Liver (tissue), 9 donors: ENCODE results near the gene IFT80. TPM values are rescaled to one million over a fixed set of nuclear protein-coding genes. Genes with fewer than 3 reads are reported as not detected.

Experiments used
- DNase-seq: peaks from one replicate; pipeline ENCODE4 v3.0.0-alpha.2; 2017; ENCODE audit warnings: low spot score
- H3K27ac ChIP-seq, 2 donors: one replicate each; pipeline ENCODE4 v1.7.0; 2013; ENCODE audit warnings: inconsistent platforms in 2 of 2, low read length in 2 of 2, control low read depth in 1 of 2, low read depth in 1 of 2, mild to moderate bottlenecking in 1 of 2
- H3K27me3 ChIP-seq, 4 donors: one replicate each; pipeline versions ENCODE4 v1.6.1 to v1.7.0; 2013; ENCODE audit warnings: low read length in 3 of 4, inconsistent platforms in 1 of 4, mild to moderate bottlenecking in 1 of 4, moderate library complexity in 1 of 4; ENCODE audit not compliant: control insufficient read depth in 4 of 4, insufficient read depth in 4 of 4
- H3K36me3 ChIP-seq, 4 donors: one replicate each; pipeline versions ENCODE4 v1.6.1 to v1.7.0; 2013; ENCODE audit warnings: low read length in 3 of 4, mild to moderate bottlenecking in 3 of 4, low read depth in 1 of 4, moderate library complexity in 1 of 4; ENCODE audit not compliant: control insufficient read depth in 4 of 4, insufficient read depth in 3 of 4
- H3K4me1 ChIP-seq, 4 donors: one replicate each; pipeline versions ENCODE4 v1.6.1 to v1.7.0; 2013; ENCODE audit warnings: low read length in 3 of 4, mild to moderate bottlenecking in 3 of 4, moderate library complexity in 1 of 4; ENCODE audit not compliant: control insufficient read depth in 4 of 4, insufficient read depth in 4 of 4
- H3K4me3 ChIP-seq, 3 donors: one replicate each; pipeline versions ENCODE4 v1.6.1 to v1.7.0; 2013; ENCODE audit warnings: low read length in 3 of 3, control low read depth in 1 of 3, low read depth in 1 of 3, mild to moderate bottlenecking in 1 of 3
- H3K9ac ChIP-seq, 2 donors: one replicate each; pipeline ENCODE4 v1.7.0; 2013; ENCODE audit warnings: low read length in 2 of 2, mild to moderate bottlenecking in 2 of 2, moderate library complexity in 2 of 2, control low read depth in 1 of 2, low read depth in 1 of 2
- H3K9me3 ChIP-seq, 4 donors: one replicate each; pipeline versions ENCODE4 v1.6.1 to v1.7.0; 2013; ENCODE audit warnings: low read length in 3 of 4; ENCODE audit not compliant: control insufficient read depth in 4 of 4
- EGR1 ChIP-seq, 2 donors: IDR thresholded peaks; 2 replicates each; pipeline ENCODE4 v1.6.1; 2016 to 2018; ENCODE audit warnings: antibody characterized with exemption in 2 of 2, low read depth in 2 of 2
- FOXA1 ChIP-seq: IDR thresholded peaks from 2 replicates; pipeline ENCODE4 v1.6.1; 2016; ENCODE audit warnings: antibody characterized with exemption
- FOXA2 ChIP-seq: IDR thresholded peaks from 2 replicates; pipeline ENCODE4 v1.6.1; 2016; ENCODE audit warnings: antibody characterized with exemption
- GABPA ChIP-seq, 2 donors: IDR thresholded peaks in 1 of 2; conservative IDR thresholded peaks in 1 of 2; 2 replicates each; pipeline ENCODE4 v1.6.1; 2016; ENCODE audit warnings: antibody characterized with exemption in 2 of 2, mild to moderate bottlenecking in 1 of 2, moderate library complexity in 1 of 2
- HNF4A ChIP-seq, 2 donors: conservative IDR thresholded peaks; 2 replicates each; pipeline ENCODE4 v1.6.1; 2016; ENCODE audit warnings: antibody characterized with exemption in 2 of 2, mild to moderate bottlenecking in 2 of 2
- HNF4G ChIP-seq: IDR thresholded peaks from 2 replicates; pipeline ENCODE4 v1.6.1; 2016; ENCODE audit warnings: antibody characterized with exemption
- JUND ChIP-seq, 2 donors: IDR thresholded peaks; 2 replicates each; pipeline ENCODE4 v1.6.1; 2016; ENCODE audit warnings: antibody characterized with exemption in 2 of 2
- NR2F2 ChIP-seq: IDR thresholded peaks from 2 replicates; pipeline ENCODE4 v1.6.1; 2016; ENCODE audit warnings: antibody characterized with exemption
- RAD21 ChIP-seq, 2 donors: IDR thresholded peaks; 2 replicates each; pipeline ENCODE4 v1.6.1; 2016; ENCODE audit warnings: antibody characterized with exemption in 2 of 2, mild to moderate bottlenecking in 2 of 2
- RXRA ChIP-seq, 2 donors: IDR thresholded peaks; 2 replicates each; pipeline ENCODE4 v1.6.1; 2017 to 2018; ENCODE audit warnings: antibody characterized with exemption in 2 of 2, mild to moderate bottlenecking in 1 of 2
- SP1 ChIP-seq: IDR thresholded peaks from 2 replicates; pipeline ENCODE4 v1.6.1; 2018; ENCODE audit warnings: antibody characterized with exemption, mild to moderate bottlenecking
- TAF1 ChIP-seq: conservative IDR thresholded peaks from 2 replicates; pipeline ENCODE4 v1.6.1; 2016; ENCODE audit warnings: antibody characterized with exemption, mild to moderate bottlenecking
- YY1 ChIP-seq: IDR thresholded peaks from 2 replicates; pipeline ENCODE4 v1.6.1; 2016; ENCODE audit warnings: antibody characterized with exemption, mild to moderate bottlenecking
- WGBS: extraction: QIAGEN DNeasy Blood & Tissue Kit; methylation state at CpG from one replicate; pipeline ENCODE4 v1.1.7; 2013; 5-methylcytosine and 5-hydroxymethylcytosine counted together
- polyA plus RNA-seq, 2 donors: library from polyadenylated mRNA; stranded (reverse) in 1 of 2; unstranded in 1 of 2; fragments of 200-250 nt in 1 of 2; fragments of >200 nt in 1 of 2; fragmentation: Nextera tagmentation in 1 of 2; extraction: Ambion mirVana in 1 of 2; gene quantifications; one replicate each; pipeline versions ENCODE4 v1.2.1 to v1.2.3, GENCODE V29; 2013 to 2015
- total RNA-seq, 2 donors: library from RNA; depleted of rRNA; stranded (reverse); fragments of >200 nt; gene quantifications; one replicate each; pipeline ENCODE4 v1.2.3, GENCODE V29; 2014
- TF ChIP-seq, protein P1 (sequence below): IDR thresholded peaks from 2 replicates; pipeline ENCODE4 v1.6.1; 2016; ENCODE audit warnings: antibody characterized with exemption
- TF ChIP-seq, protein P2 (sequence below): fragments of 150-350 bp; IDR thresholded peaks from 2 replicates; pipeline ENCODE4 v1.5.1; 2017; ENCODE audit warnings: improper control_type of control experiment, low read depth, low read length; ENCODE audit not compliant: missing input control
- TF ChIP-seq, protein P3 (sequence below): IDR thresholded peaks from 2 replicates; pipeline ENCODE4 v1.6.1; 2016; ENCODE audit warnings: antibody characterized with exemption
- TF ChIP-seq, protein P4 (sequence below): IDR thresholded peaks from 2 replicates; pipeline ENCODE4 v1.6.1; 2016; ENCODE audit warnings: antibody characterized with exemption, mild to moderate bottlenecking
- TF ChIP-seq, protein P5 (sequence below): IDR thresholded peaks from 2 replicates; pipeline ENCODE4 v1.6.1; 2016; ENCODE audit warnings: antibody characterized with exemption
- donor health status: healthy.
- donor health status: healthy.
- donor health status: healthy.
- donor health status: healthy.
- donor health status: healthy.

The IFT80 gene
- total and polyA plus RNA-seq, 4 donors: 3.5 to 15.7 (median 8.3) TPM

DNA sequence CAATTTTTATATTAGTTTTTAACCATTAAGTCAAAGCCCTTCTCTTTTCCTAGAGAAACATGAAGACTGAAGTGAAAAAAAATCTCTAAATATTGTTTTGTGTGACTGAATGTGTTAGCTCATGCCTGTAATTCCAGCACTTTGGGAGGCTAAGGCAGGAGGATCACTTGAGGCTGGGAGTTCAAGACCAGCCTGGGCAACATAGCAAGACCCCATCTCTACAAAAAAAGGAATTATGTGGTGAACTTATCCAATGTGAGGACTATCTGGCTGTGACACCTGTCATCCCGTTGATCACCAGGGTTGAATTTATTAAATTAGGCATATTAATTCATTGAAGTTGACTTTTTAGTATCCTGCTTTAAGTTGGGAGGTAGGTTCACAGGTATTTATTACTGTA, 13.5 kb upstream of the IFT80 start:
- Histone ChIP-seq H3K4me1 (no peaks in the 10 kb centered on the region), H3K4me3 (no peak overlapping the region), H3K36me3 (peaks cover 0 to 10% (median 6%) of the 10 kb centered on the region in 4 donors), H3K9ac (no peak overlapping the region), H3K9me3 (no peaks in the 10 kb centered on the region), H3K27ac (no peak overlapping the region), H3K27me3 (no peaks in the 10 kb centered on the region)
- 87% methylated on average over 1 of the region's 1 CpG for WGBS
- TF ChIP-seq NR2F2 (no peak), SP1 (no peak), FOXA1 (no peak), TAF1 (no peak), FOXA2 (no peak), EGR1 (IDR thresholded peaks at IDR 0.05; ENCODE audit: low read depth in 2 of 2) (no peak), JUND (IDR thresholded peaks at IDR 0.05) (no peak), YY1 (no peak), RAD21 (IDR thresholded peaks at IDR 0.05) (no peak), HNF4G (no peak), RXRA (IDR thresholded peaks at IDR 0.05) (no peak), HNF4A (conservative IDR thresholded peaks at IDR 0.05) (no peak), GABPA (IDR thresholded peaks at IDR 0.05 in 1 of 2, conservative IDR thresholded peaks at IDR 0.05 in 1 of 2) (no peak)
- TF ChIP-seq, protein P1, sequence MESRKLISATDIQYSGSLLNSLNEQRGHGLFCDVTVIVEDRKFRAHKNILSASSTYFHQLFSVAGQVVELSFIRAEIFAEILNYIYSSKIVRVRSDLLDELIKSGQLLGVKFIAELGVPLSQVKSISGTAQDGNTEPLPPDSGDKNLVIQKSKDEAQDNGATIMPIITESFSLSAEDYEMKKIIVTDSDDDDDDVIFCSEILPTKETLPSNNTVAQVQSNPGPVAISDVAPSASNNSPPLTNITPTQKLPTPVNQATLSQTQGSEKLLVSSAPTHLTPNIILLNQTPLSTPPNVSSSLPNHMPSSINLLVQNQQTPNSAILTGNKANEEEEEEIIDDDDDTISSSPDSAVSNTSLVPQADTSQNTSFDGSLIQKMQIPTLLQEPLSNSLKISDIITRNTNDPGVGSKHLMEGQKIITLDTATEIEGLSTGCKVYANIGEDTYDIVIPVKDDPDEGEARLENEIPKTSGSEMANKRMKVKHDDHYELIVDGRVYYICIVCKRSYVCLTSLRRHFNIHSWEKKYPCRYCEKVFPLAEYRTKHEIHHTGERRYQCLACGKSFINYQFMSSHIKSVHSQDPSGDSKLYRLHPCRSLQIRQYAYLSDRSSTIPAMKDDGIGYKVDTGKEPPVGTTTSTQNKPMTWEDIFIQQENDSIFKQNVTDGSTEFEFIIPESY: no peak
- TF ChIP-seq, protein P2, sequence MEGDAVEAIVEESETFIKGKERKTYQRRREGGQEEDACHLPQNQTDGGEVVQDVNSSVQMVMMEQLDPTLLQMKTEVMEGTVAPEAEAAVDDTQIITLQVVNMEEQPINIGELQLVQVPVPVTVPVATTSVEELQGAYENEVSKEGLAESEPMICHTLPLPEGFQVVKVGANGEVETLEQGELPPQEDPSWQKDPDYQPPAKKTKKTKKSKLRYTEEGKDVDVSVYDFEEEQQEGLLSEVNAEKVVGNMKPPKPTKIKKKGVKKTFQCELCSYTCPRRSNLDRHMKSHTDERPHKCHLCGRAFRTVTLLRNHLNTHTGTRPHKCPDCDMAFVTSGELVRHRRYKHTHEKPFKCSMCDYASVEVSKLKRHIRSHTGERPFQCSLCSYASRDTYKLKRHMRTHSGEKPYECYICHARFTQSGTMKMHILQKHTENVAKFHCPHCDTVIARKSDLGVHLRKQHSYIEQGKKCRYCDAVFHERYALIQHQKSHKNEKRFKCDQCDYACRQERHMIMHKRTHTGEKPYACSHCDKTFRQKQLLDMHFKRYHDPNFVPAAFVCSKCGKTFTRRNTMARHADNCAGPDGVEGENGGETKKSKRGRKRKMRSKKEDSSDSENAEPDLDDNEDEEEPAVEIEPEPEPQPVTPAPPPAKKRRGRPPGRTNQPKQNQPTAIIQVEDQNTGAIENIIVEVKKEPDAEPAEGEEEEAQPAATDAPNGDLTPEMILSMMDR: no peak
- TF ChIP-seq, protein P3, sequence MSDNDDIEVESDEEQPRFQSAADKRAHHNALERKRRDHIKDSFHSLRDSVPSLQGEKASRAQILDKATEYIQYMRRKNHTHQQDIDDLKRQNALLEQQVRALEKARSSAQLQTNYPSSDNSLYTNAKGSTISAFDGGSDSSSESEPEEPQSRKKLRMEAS: no peak
- TF ChIP-seq, protein P4, sequence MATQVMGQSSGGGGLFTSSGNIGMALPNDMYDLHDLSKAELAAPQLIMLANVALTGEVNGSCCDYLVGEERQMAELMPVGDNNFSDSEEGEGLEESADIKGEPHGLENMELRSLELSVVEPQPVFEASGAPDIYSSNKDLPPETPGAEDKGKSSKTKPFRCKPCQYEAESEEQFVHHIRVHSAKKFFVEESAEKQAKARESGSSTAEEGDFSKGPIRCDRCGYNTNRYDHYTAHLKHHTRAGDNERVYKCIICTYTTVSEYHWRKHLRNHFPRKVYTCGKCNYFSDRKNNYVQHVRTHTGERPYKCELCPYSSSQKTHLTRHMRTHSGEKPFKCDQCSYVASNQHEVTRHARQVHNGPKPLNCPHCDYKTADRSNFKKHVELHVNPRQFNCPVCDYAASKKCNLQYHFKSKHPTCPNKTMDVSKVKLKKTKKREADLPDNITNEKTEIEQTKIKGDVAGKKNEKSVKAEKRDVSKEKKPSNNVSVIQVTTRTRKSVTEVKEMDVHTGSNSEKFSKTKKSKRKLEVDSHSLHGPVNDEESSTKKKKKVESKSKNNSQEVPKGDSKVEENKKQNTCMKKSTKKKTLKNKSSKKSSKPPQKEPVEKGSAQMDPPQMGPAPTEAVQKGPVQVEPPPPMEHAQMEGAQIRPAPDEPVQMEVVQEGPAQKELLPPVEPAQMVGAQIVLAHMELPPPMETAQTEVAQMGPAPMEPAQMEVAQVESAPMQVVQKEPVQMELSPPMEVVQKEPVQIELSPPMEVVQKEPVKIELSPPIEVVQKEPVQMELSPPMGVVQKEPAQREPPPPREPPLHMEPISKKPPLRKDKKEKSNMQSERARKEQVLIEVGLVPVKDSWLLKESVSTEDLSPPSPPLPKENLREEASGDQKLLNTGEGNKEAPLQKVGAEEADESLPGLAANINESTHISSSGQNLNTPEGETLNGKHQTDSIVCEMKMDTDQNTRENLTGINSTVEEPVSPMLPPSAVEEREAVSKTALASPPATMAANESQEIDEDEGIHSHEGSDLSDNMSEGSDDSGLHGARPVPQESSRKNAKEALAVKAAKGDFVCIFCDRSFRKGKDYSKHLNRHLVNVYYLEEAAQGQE: no peak
- TF ChIP-seq, protein P5, sequence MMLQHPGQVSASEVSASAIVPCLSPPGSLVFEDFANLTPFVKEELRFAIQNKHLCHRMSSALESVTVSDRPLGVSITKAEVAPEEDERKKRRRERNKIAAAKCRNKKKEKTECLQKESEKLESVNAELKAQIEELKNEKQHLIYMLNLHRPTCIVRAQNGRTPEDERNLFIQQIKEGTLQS: no peak
- DNase-seq: no peak
